Cardiac muscle cell (in vitro differentiated cells and primary cell): ENCODE results near the gene PPWD1. TPM values are rescaled to one million over a fixed set of nuclear protein-coding genes. Genes with fewer than 3 reads are reported as not detected.

Source experiments
- polyA plus RNA-seq: library from polyadenylated mRNA; unstranded; fragments of >200 nt; fragmentation: Nextera tagmentation; extraction: Ambion mirVana; gene quantifications from 2 replicates; pipeline ENCODE4 v1.2.1, GENCODE V29; 2016
- total RNA-seq: library from RNA; depleted of rRNA; stranded (reverse); fragments of >200 nt; gene quantifications from 2 replicates; pipeline ENCODE4 v1.2.3, GENCODE V29; 2016

Gene PPWD1
- total and polyA plus RNA-seq, 2 experiments from 2014 or later = 27.7 to 34.4 TPM

Other genes with a start within 250 kb of the PPWD1 start
- 15.4 and 21.2 TPM in 2 replicates for gene ADAMTS6, start 81.4 kb upstream of the PPWD1 start, total RNA-seq
- gene ADAMTS6, start 81.4 kb upstream of the PPWD1 start, polyA plus RNA-seq = 3.3 and 8.8 TPM in 2 replicates
- gene CENPK, start 128 bp upstream of the PPWD1 start, total RNA-seq = 7.1 and 10.8 TPM in 2 replicates
- 11.1 and 21.8 TPM in 2 replicates for gene CENPK, start 128 bp upstream of the PPWD1 start, polyA plus RNA-seq
- 17.6 and 18.7 TPM in 2 replicates for gene TRIM23, start 61.0 kb downstream of the PPWD1 start, total RNA-seq
- 14.9 and 19.6 TPM in 2 replicates for gene TRIM23, start 61.0 kb downstream of the PPWD1 start, polyA plus RNA-seq
- gene SHLD3, start 61.7 kb downstream of the PPWD1 start, total RNA-seq = 1.2 and 1.5 TPM in 2 replicates
- 1.7 and 2.9 TPM in 2 replicates for gene SHLD3, start 61.7 kb downstream of the PPWD1 start, polyA plus RNA-seq
- gene TRAPPC13, start 61.7 kb downstream of the PPWD1 start, total RNA-seq = 11.3 and 19.1 TPM in 2 replicates
- 18.7 and 20.4 TPM in 2 replicates for gene TRAPPC13, start 61.7 kb downstream of the PPWD1 start, polyA plus RNA-seq
- 5.9 and 7.4 TPM in 2 replicates for gene SGTB, start 158.8 kb downstream of the PPWD1 start, total RNA-seq
- gene SGTB, start 158.8 kb downstream of the PPWD1 start, polyA plus RNA-seq = 2.9 and 6.9 TPM in 2 replicates
- gene NLN, start 158.9 kb downstream of the PPWD1 start, total RNA-seq = 11.2 and 14.7 TPM in 2 replicates
- gene NLN, start 158.9 kb downstream of the PPWD1 start, polyA plus RNA-seq = 19.2 and 20.0 TPM in 2 replicates